ENCODE measurements around the gene PEX6.

DNA sequence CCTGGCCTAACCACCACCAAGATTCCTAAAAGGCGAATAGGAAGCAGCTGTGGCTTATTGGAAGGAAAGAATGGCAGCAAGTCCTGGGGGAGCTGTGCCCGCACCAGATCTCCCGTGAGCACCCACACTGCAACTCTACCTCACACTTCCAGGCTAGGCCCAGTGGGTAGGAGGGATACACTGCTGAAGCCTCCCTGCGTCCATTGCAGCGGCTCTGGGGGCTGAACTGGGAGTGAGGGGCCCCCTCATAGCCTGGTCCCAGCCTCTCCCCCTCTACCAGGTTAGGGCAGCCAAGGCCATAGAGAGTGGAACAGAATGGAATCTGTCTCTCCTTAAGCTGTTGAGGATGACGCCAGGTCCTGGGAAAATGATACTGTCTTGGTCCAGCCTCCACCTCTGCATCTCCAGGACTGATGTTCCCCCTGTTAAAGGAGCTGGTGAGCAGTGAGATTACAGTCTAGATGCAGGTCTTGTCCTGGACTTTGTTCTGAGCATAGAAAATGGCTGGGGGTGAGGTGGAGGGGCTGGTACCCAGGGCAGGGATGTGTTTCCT is 38.4 kb downstream of the PEX6 start:
- TF ChIP-seq, protein P1, sequence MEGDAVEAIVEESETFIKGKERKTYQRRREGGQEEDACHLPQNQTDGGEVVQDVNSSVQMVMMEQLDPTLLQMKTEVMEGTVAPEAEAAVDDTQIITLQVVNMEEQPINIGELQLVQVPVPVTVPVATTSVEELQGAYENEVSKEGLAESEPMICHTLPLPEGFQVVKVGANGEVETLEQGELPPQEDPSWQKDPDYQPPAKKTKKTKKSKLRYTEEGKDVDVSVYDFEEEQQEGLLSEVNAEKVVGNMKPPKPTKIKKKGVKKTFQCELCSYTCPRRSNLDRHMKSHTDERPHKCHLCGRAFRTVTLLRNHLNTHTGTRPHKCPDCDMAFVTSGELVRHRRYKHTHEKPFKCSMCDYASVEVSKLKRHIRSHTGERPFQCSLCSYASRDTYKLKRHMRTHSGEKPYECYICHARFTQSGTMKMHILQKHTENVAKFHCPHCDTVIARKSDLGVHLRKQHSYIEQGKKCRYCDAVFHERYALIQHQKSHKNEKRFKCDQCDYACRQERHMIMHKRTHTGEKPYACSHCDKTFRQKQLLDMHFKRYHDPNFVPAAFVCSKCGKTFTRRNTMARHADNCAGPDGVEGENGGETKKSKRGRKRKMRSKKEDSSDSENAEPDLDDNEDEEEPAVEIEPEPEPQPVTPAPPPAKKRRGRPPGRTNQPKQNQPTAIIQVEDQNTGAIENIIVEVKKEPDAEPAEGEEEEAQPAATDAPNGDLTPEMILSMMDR (IDR thresholded peaks at IDR 0.05): no peak
- TF ChIP-seq POLR2AphosphoS5 (IDR thresholded peaks at IDR 0.05) (no peak), POLR2A (IDR thresholded peaks at IDR 0.05) (no peak), EP300 (IDR thresholded peaks at IDR 0.05) (no peak)
